Measurements from ENCODE around the gene SMS. TPM values are rescaled to one million over a fixed set of nuclear protein-coding genes. Genes with fewer than 3 reads are reported as not detected.

The SMS gene
- total RNA-seq, 1 donor from 2014 or later, result 96.5 TPM

GRCh38 chrX:21968333-21968732 lies 27.8 kb downstream of the SMS start:
- no peak for DNase-seq
- Mint-ChIP-seq H3K9me3 (ENCODE audit: unreplicated experiment) (no peaks in the 10 kb centered on the region), H3K4me1 (ENCODE audit: low read depth, unreplicated experiment) (peaks cover 3% of the 10 kb centered on the region), H3K4me3 (ENCODE audit: unreplicated experiment) (no peak overlapping the region), H3K36me3 (ENCODE audit: unreplicated experiment) (no peaks in the 10 kb centered on the region), H3K27me3 (ENCODE audit: unreplicated experiment) (no peaks in the 10 kb centered on the region), H3K27ac (ENCODE audit: unreplicated experiment) (no peak overlapping the region)
- no peak for TF ChIP-seq CTCF (IDR thresholded peaks at IDR 0.05; ENCODE audit: partially characterized antibody, unreplicated experiment)

- Mint-ChIP-seq H3K9me3 (ENCODE audit: unreplicated experiment) (no peaks in the 10 kb centered on the region), H3K4me1 (ENCODE audit: low read depth, unreplicated experiment) (peaks cover 3% of the 10 kb centered on the region), H3K36me3 (ENCODE audit: unreplicated experiment) (no peaks in the 10 kb centered on the region), H3K27ac (ENCODE audit: unreplicated experiment) (no peak overlapping the region), H3K4me3 (ENCODE audit: unreplicated experiment) (no peak overlapping the region), H3K27me3 (ENCODE audit: unreplicated experiment) (no peaks in the 10 kb centered on the region)
- DNase-seq, result no peak
- TF ChIP-seq CTCF (IDR thresholded peaks at IDR 0.05; ENCODE audit: partially characterized antibody, unreplicated experiment), result no peak
These were observed 29.8 kb downstream of the SMS start for GRCh38 chrX:21970326-21970725.

- Mint-ChIP-seq H3K27me3 (ENCODE audit: unreplicated experiment) (no peaks in the 10 kb centered on the region), H3K4me3 (ENCODE audit: unreplicated experiment) (no peak overlapping the region), H3K36me3 (ENCODE audit: unreplicated experiment) (no peaks in the 10 kb centered on the region), H3K27ac (ENCODE audit: unreplicated experiment) (no peak overlapping the region), H3K4me1 (ENCODE audit: low read depth, unreplicated experiment) (peaks cover 3% of the 10 kb centered on the region), H3K9me3 (ENCODE audit: unreplicated experiment) (no peaks in the 10 kb centered on the region)
- no peak for DNase-seq
- no peak for TF ChIP-seq CTCF (IDR thresholded peaks at IDR 0.05; ENCODE audit: partially characterized antibody, unreplicated experiment)
These were observed 31.5 kb downstream of the SMS start for GRCh38 chrX:21972046-21972445.

- Mint-ChIP-seq H3K4me3 (ENCODE audit: unreplicated experiment) (no peak overlapping the region), H3K4me1 (ENCODE audit: low read depth, unreplicated experiment) (peaks cover 3% of the 10 kb centered on the region), H3K27me3 (ENCODE audit: unreplicated experiment) (no peaks in the 10 kb centered on the region), H3K36me3 (ENCODE audit: unreplicated experiment) (no peaks in the 10 kb centered on the region), H3K27ac (ENCODE audit: unreplicated experiment) (no peak overlapping the region), H3K9me3 (ENCODE audit: unreplicated experiment) (no peaks in the 10 kb centered on the region)
- DNase-seq, result no peak
- no peak for TF ChIP-seq CTCF (IDR thresholded peaks at IDR 0.05; ENCODE audit: partially characterized antibody, unreplicated experiment)
These were observed 32.2 kb downstream of the SMS start for GRCh38 chrX:21972721-21973120.

- Mint-ChIP-seq H3K36me3 (ENCODE audit: unreplicated experiment) (no peaks in the 10 kb centered on the region), H3K27ac (ENCODE audit: unreplicated experiment) (no peak overlapping the region)
These were observed 33.0 kb downstream of the SMS start for GRCh38 chrX:21973321-21974010.

More at GRCh38 chrX:21973321-21974010, 33.0 kb downstream of the SMS start:
- Mint-ChIP-seq H3K4me3 (ENCODE audit: unreplicated experiment) (no peak overlapping the region), H3K27me3 (ENCODE audit: unreplicated experiment) (no peaks in the 10 kb centered on the region), H3K4me1 (ENCODE audit: low read depth, unreplicated experiment) (peaks cover 3% of the 10 kb centered on the region), H3K9me3 (ENCODE audit: unreplicated experiment) (no peaks in the 10 kb centered on the region)
- no peak for DNase-seq
- no peak for TF ChIP-seq CTCF (IDR thresholded peaks at IDR 0.05; ENCODE audit: partially characterized antibody, unreplicated experiment)

All from glutamatergic neuron (in vitro differentiated cells).